H9 (cell line): ENCODE results near the gene NXN. TPM values are rescaled to one million over a fixed set of nuclear protein-coding genes. Genes with fewer than 3 reads are reported as not detected.
A peak's percentile ranks its signal among the peaks of the same experiment; 100 is the strongest.

Experiments used
- DNase-seq: peaks from one replicate; pipeline ENCODE4 v3.0.0-alpha.2; 2017
- H2AFZ ChIP-seq: one replicate; pipeline ENCODE4 v1.6.1; 2013; ENCODE audit warnings: mild to moderate bottlenecking, low read length, control low read depth, moderate library complexity
- H2AK5ac ChIP-seq: 2 replicates; pipeline ENCODE4 v1.6.1; 2013; ENCODE audit warnings: low read length, control low read depth, mixed read lengths; ENCODE audit not compliant: insufficient read length
- H2BK120ac ChIP-seq: one replicate; pipeline ENCODE4 v1.6.1; 2013; ENCODE audit warnings: low read depth, mild to moderate bottlenecking, low read length, control low read depth, inconsistent platforms; ENCODE audit not compliant: poor library complexity, severe bottlenecking
- H2BK12ac ChIP-seq: 2 replicates; pipeline ENCODE4 v1.6.1; 2013; ENCODE audit warnings: low read length, control low read depth, mixed read lengths, low read depth; ENCODE audit not compliant: insufficient read length
- H2BK15ac ChIP-seq: 2 replicates; pipeline ENCODE4 v1.6.1; 2013; ENCODE audit warnings: low read depth, low read length, control low read depth
- H2BK20ac ChIP-seq: one replicate; pipeline ENCODE4 v1.6.1; 2013; ENCODE audit warnings: low read depth, mild to moderate bottlenecking, low read length, control low read depth, inconsistent platforms; ENCODE audit not compliant: poor library complexity, severe bottlenecking
- H2BK5ac ChIP-seq: 2 replicates; pipeline ENCODE4 v1.6.1; 2013; ENCODE audit warnings: low read length, control low read depth, mixed read lengths; ENCODE audit not compliant: insufficient read length
- H3K14ac ChIP-seq: 2 replicates; pipeline ENCODE4 v1.6.1; 2013; ENCODE audit warnings: low read length, control low read depth; ENCODE audit not compliant: insufficient read depth
- H3K18ac ChIP-seq: 2 replicates; pipeline ENCODE4 v1.6.1; 2013; ENCODE audit warnings: low read depth, mild to moderate bottlenecking, mixed read lengths, low read length, control low read depth; ENCODE audit not compliant: insufficient read length
- H3K23ac ChIP-seq: 2 replicates; pipeline ENCODE4 v1.6.1; 2013; ENCODE audit warnings: low read length, control low read depth, mixed read lengths, low read depth; ENCODE audit not compliant: insufficient read length
- H3K23me2 ChIP-seq: 2 replicates; pipeline ENCODE4 v1.6.1; 2013; ENCODE audit warnings: low read depth, mild to moderate bottlenecking, mixed read lengths, low read length, control low read depth; ENCODE audit not compliant: insufficient read length, poor library complexity, severe bottlenecking
- H3K27ac ChIP-seq: 2 replicates; pipeline ENCODE4 v1.5.1; 2013; ENCODE audit warnings: low read length, control low read depth, mixed read lengths, low read depth; ENCODE audit not compliant: insufficient read length
- H3K27me3 ChIP-seq: 2 replicates; pipeline ENCODE4 v1.6.1; 2013; ENCODE audit warnings: low read length, control low read depth, inconsistent platforms; ENCODE audit not compliant: insufficient read depth
- H3K4ac ChIP-seq: 2 replicates; pipeline ENCODE4 v1.6.1; 2013; ENCODE audit warnings: low read depth, mild to moderate bottlenecking, control low read depth, inconsistent platforms, low read length, moderate library complexity
- H3K4me1 ChIP-seq: 2 replicates; pipeline ENCODE4 v1.6.1; 2013; ENCODE audit warnings: low read length, control low read depth, inconsistent platforms; ENCODE audit not compliant: insufficient read depth
- H3K4me2 ChIP-seq: 2 replicates; pipeline ENCODE4 v1.6.1; 2013; ENCODE audit warnings: low read length, control low read depth, mixed read lengths; ENCODE audit not compliant: insufficient read length, insufficient read depth
- H3K56ac ChIP-seq: 2 replicates; pipeline ENCODE4 v1.6.1; 2013; ENCODE audit warnings: low read depth, mild to moderate bottlenecking, mixed read lengths, low read length, control low read depth; ENCODE audit not compliant: insufficient read length
- H3K79me1 ChIP-seq: 2 replicates; pipeline ENCODE4 v1.6.1; 2013; ENCODE audit warnings: low read depth, mild to moderate bottlenecking, moderate library complexity, low read length, control low read depth, inconsistent platforms; ENCODE audit not compliant: insufficient read depth, poor library complexity, severe bottlenecking
- H3K79me2 ChIP-seq: 2 replicates; pipeline ENCODE4 v1.6.1; 2013; ENCODE audit warnings: low read length, control low read depth, inconsistent platforms; ENCODE audit not compliant: insufficient read depth
- H3K9ac ChIP-seq: 2 replicates; pipeline ENCODE4 v1.6.1; 2013; ENCODE audit warnings: low read length, control low read depth, mixed read lengths; ENCODE audit not compliant: insufficient read length; ENCODE audit errors: extremely low read depth
- H3K9me3 ChIP-seq: one replicate; pipeline ENCODE4 v1.6.1; 2013; ENCODE audit warnings: low read depth, low read length, inconsistent platforms; ENCODE audit not compliant: control insufficient read depth
- H3T11ph ChIP-seq: one replicate; pipeline ENCODE4 v1.6.1; 2013; ENCODE audit warnings: mild to moderate bottlenecking, low read length, control low read depth, inconsistent platforms
- H4K20me1 ChIP-seq: one replicate; pipeline ENCODE4 v1.6.1; 2013; ENCODE audit not compliant: control insufficient read depth, insufficient read length, insufficient read depth
- H4K5ac ChIP-seq: 2 replicates; pipeline ENCODE4 v1.6.1; 2013; ENCODE audit warnings: low read depth, mild to moderate bottlenecking, mixed read lengths, low read length, control low read depth; ENCODE audit not compliant: insufficient read length
- H4K8ac ChIP-seq: replicated peaks from 2 replicates; pipeline ENCODE4 v1.6.1; 2013; ENCODE audit warnings: low read length, control low read depth, mixed read lengths, low read depth; ENCODE audit not compliant: insufficient read length
- H4K91ac ChIP-seq: 2 replicates; pipeline ENCODE4 v1.6.1; 2013; ENCODE audit warnings: low read depth, mild to moderate bottlenecking, moderate library complexity, mixed read lengths, low read length, control low read depth; ENCODE audit not compliant: insufficient read length
- H3K27ac Mint-ChIP-seq, 3 experiments: 2 replicates in 2 of 3; 3 replicates in 1 of 3; pipeline ENCODE4 v1.8.0; 2020 to 2021; ENCODE audit warnings: mixed read lengths in 3 of 3, mild to moderate bottlenecking in 1 of 3, moderate library complexity in 1 of 3
- H3K27me3 Mint-ChIP-seq: 2 replicates; pipeline ENCODE4 v1.8.0; 2021; ENCODE audit warnings: low read depth, mild to moderate bottlenecking, moderate library complexity, mixed read lengths
- H3K36me3 Mint-ChIP-seq, 3 experiments: 2 replicates in 2 of 3; 3 replicates in 1 of 3; pipeline ENCODE4 v1.8.0; 2020 to 2021; ENCODE audit warnings: low read depth in 3 of 3, mixed read lengths in 3 of 3; ENCODE audit not compliant: insufficient read depth in 1 of 3
- H3K4me1 Mint-ChIP-seq, 2 experiments: 2 replicates each; pipeline ENCODE4 v1.8.0; 2020; ENCODE audit warnings: mixed read lengths in 2 of 2
- H3K4me3 Mint-ChIP-seq, 2 experiments: 2 replicates in 1 of 2; 3 replicates in 1 of 2; pipeline ENCODE4 v1.8.0; 2020 to 2021; ENCODE audit warnings: mild to moderate bottlenecking in 2 of 2, mixed read lengths in 2 of 2, moderate library complexity in 1 of 2
- H3K9me3 Mint-ChIP-seq, 2 experiments: 2 replicates in 1 of 2; 3 replicates in 1 of 2; pipeline ENCODE4 v1.8.0; 2020; ENCODE audit warnings: mild to moderate bottlenecking in 2 of 2, mixed read lengths in 2 of 2, moderate library complexity in 1 of 2
- CTCF ChIP-seq: fragments of 200-600 bp; sonication (generic); conservative IDR thresholded peaks from 3 replicates; pipeline ENCODE4 v1.8.0; 2021; ENCODE audit warnings: antibody characterized with exemption, mild to moderate bottlenecking
- WGBS: extraction: QIAGEN DNeasy Blood & Tissue Kit; methylation state at CpG from one replicate; pipeline ENCODE4 v1.1.7; 2013; ENCODE audit warnings: missing lambda C conversion rate, low lambda C conversion rate, mixed read lengths; ENCODE audit not compliant: insufficient read length; ENCODE audit errors: extremely low coverage; 5-methylcytosine and 5-hydroxymethylcytosine counted together
- total RNA-seq: library from RNA; stranded (reverse); gene quantifications from 2 replicates; pipeline ENCODE4 v1.2.1, GENCODE V29; 2021

Gene NXN
- total RNA-seq, 1 experiment from 2014 or later, result 93.6 TPM

GRCh38 chr17:859824-860195 lies 119.8 kb downstream of the NXN start:
- H3K27me3 ChIP-seq, result no peaks in the 10 kb centered on the region
- H2BK12ac ChIP-seq, result no peak overlapping the region
- no peak overlapping the region for H3K14ac ChIP-seq
- no peaks in the 10 kb centered on the region for H3K9me3 ChIP-seq
- no peak overlapping the region for H2BK15ac ChIP-seq
- no peak overlapping the region for H2BK120ac ChIP-seq
- H2BK5ac ChIP-seq, result no peak overlapping the region
- no peak for TF ChIP-seq CTCF
- no peaks in the 10 kb centered on the region for H3K4me1 ChIP-seq
- H3K4me2 ChIP-seq, result no peak overlapping the region
- H2BK20ac ChIP-seq, result no peak overlapping the region
- peaks cover 3% of the 10 kb centered on the region; the same call in 1 of the 2 replicates for H3K79me2 ChIP-seq
- H3K4me3 Mint-ChIP-seq, result no peak overlapping the region
- H3K18ac ChIP-seq, result no peak overlapping the region
- H3K23ac ChIP-seq, result no peak overlapping the region
- no CpG with 5 or more reads among the region's 4 CpGs for WGBS
- H2AK5ac ChIP-seq, result no peak overlapping the region
- DNase-seq, result no peak
- no peak overlapping the region for H4K91ac ChIP-seq
- H3K9me3 Mint-ChIP-seq, result no peaks in the 10 kb centered on the region; a peak in 1 of 5 replicates
- H3T11ph ChIP-seq, result no peak overlapping the region
- no peak overlapping the region for H3K9ac ChIP-seq
- H3K27me3 Mint-ChIP-seq, result no peaks in the 10 kb centered on the region; the same call in 1 of the 2 replicates
- H3K23me2 ChIP-seq, result no peaks in the 10 kb centered on the region
- H3K27ac ChIP-seq, result no peak overlapping the region
- H4K20me1 ChIP-seq, result no peaks in the 10 kb centered on the region
- no peak overlapping the region for H2AFZ ChIP-seq
- H3K36me3 Mint-ChIP-seq, result peaks cover 1 to 22% (median 7%) of the 10 kb centered on the region in 3 experiments; a peak in 6 of 7 replicates
- no peak overlapping the region for H4K8ac ChIP-seq
- H4K5ac ChIP-seq, result no peak overlapping the region
- peak overlapping the region in 2 of 3 experiments; percentile 93 to 94; a peak in 4 of 7 replicates for H3K27ac Mint-ChIP-seq
- peaks cover 3% of the 10 kb centered on the region for H3K79me1 ChIP-seq
- peaks cover 19 to 20% of the 10 kb centered on the region in 2 experiments for H3K4me1 Mint-ChIP-seq
- H3K4ac ChIP-seq, result no peak overlapping the region
- H3K56ac ChIP-seq, result no peak overlapping the region
